Right lobe of liver (tissue), 4 donors: Measurements from ENCODE around the gene IRX4.

Experiments
- CTCF ChIP-seq, 4 donors: fragments of 200-600 bp in 3 of 4; fragments of 450-650 bp in 1 of 4; IDR thresholded peaks; one replicate each; pipeline versions ENCODE4 v1.5.1 to v1.8.0; 2016 to 2022; ENCODE audit warnings: antibody characterized with exemption in 4 of 4, mild to moderate bottlenecking in 2 of 4
- POLR2A ChIP-seq: fragments of 450-650 bp; IDR thresholded peaks from one replicate; pipeline ENCODE4 v1.6.1; 2017; ENCODE audit warnings: antibody characterized with exemption, mild to moderate bottlenecking
- donor health status: DM: no; HTN: no; CAD: no.
- donor health status: DM: no; HTN: no; CAD: no.
- donor health status: DM: no; HTN: yes; CAD: no.

GRCh38 chr5:1930880-1931603, 48.3 kb upstream of the IRX4 start:
- TF ChIP-seq CTCF (IDR thresholded peaks at IDR 0.05) (no peak), POLR2A (no peak)
